Measurements from ENCODE around the gene BNC2.

DNA sequence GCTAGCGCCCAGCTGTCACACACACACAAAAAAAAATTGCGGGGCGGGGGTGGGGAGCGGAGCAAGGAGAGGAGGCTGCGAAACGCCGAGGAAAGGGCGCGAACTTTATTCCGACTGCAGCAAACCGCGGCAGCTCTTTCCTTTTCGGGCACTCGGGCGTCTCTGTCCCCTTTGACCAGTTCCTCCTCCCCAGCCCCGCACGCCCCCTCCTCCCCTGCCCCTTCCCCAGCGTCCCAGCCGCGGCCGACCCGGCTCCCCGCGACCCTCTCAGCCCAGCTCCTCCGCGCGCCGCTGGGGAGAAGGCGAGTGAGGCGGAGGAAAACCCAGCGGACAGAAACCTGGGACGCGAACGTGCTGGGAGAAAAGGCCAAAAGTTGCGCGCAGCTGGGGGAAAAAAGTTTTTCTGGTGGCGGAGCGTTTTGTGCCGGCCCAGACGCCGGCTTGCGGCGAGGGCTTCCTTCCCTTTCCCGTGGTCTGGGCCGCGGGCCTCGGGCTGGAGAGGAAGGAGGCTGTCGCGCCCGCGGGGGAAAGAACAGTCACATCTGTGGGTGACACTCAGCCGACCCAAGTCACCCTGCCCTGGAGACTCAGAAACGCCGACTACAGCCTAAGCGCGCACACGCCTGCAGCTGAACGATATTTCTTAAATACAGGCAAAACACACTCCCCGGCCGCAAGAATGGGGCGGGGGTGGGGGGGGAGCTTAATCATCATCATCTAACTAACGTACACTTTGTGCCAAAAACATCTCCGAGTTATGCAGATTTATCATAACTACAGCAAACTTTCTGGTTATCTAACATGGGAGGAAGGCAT lies 1.1 kb upstream of the BNC2 start:
- TF ChIP-seq, protein P1, sequence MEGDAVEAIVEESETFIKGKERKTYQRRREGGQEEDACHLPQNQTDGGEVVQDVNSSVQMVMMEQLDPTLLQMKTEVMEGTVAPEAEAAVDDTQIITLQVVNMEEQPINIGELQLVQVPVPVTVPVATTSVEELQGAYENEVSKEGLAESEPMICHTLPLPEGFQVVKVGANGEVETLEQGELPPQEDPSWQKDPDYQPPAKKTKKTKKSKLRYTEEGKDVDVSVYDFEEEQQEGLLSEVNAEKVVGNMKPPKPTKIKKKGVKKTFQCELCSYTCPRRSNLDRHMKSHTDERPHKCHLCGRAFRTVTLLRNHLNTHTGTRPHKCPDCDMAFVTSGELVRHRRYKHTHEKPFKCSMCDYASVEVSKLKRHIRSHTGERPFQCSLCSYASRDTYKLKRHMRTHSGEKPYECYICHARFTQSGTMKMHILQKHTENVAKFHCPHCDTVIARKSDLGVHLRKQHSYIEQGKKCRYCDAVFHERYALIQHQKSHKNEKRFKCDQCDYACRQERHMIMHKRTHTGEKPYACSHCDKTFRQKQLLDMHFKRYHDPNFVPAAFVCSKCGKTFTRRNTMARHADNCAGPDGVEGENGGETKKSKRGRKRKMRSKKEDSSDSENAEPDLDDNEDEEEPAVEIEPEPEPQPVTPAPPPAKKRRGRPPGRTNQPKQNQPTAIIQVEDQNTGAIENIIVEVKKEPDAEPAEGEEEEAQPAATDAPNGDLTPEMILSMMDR (IDR thresholded peaks at IDR 0.05; ENCODE audit: low read length) = no peak
- no peak for TF ChIP-seq EZH2phosphoT487 (IDR thresholded peaks at IDR 0.05; ENCODE audit: low read length)

Measured in MM.1S (cell line).